ENCODE results near the gene MICAL2.

Gene MICAL2

DNA sequence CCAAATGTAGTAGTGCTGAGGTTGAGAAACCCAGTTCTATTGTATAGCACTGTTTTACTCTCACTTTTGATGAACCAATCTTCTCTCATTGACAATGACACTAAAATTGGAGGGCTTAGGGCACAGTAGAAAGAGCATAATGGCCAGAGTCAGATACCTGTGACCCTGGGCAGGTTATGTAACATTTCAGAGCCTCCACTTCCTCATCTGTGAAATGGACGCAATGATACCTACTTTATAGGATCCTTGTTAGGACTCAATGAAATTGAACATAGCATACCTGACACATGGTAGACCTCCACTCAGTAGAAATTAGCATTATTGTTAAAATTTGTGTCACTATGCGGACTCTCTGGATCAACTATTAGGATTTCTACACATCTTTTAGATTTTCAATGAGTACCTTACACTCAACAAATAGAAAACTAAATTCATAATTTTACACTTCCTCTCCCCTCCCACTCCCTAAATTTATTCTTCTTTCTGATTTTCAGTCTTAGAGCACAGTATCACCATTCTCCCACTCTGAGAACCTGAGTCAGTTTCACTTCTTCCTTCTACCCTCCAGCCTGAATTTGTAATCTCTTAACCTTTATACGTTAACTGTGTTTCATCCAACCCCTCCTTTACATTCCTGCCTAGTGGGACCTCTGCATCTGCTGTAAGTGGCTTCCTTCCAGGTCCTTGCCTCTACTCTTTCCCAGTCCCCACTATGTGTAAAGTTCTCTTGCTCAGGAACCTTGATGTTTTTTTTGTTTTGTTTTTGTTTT, 78.3 kb downstream of the MICAL2 start:
- DNase-seq (ENCODE audit: low spot score) = no peak

DNA sequence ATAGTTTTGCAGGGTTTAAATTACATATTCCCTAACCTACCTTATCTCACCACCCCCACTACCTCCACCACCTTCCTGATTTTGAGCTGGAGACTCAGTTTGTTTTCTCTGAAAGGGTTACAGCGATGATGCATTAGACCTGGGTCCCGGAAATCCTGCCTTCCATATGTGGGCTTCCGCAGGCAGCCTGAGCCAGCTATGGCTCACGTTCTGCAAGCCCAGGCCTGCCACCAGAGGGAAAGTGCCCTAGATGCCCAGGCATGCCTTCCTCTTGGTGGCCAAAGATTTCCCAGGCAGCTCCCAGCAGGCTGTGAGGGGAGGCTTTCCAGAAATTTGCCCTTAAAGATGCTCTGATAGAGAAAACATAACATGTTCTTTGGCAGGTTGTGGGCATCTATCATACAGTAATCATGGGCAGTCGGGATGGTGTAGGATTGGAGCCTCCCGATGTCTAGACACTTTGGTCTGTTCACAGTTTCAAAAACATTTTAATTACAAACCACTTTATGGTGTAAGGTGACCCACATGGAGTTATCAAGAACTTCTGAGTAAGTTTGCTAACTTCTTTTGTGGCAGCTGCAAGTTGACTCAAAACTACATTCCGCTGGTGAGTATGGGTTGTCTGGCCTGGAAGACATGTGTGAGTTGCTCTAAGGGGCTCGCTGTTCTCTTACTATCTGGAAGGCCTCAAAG, 79.3 kb downstream of the MICAL2 start:
- no peak for DNase-seq (ENCODE audit: low spot score)

- DNase-seq (ENCODE audit: low spot score) = no peak
These were observed 80.1 kb downstream of the MICAL2 start for GRCh38 chr11:12190511-12190910.

- DNase-seq (ENCODE audit: low spot score) = no peak
These were observed 82.6 kb downstream of the MICAL2 start for GRCh38 chr11:12192794-12193514.

GRCh38 chr11:12193515-12194336, 83.3 kb downstream of the MICAL2 start:
- DNase-seq (ENCODE audit: low spot score) = no peak

GRCh38 chr11:12195768-12196167, 85.4 kb downstream of the MICAL2 start:
- no peak for DNase-seq (ENCODE audit: low spot score)

GRCh38 chr11:12196308-12196707, 85.9 kb downstream of the MICAL2 start:
- DNase-seq (ENCODE audit: low spot score) = no peak

DNA sequence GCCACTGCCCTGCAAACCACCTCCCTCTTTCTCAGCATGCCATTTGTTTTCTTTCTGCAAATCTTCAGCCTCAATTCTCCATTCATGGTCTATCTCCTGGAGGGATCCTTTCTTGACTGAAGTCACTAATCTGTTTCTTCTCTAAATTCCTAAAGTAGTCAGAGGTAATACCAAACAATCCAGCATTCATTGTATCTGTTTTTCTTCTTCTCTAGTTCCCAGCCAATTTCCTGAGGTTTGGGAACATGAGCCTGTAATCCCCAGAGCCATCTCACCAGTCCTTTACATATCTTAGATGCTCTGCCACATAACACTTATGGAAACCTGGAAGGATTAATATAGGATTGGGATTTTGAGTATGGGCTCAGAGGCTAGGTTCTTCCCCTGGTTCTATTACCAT, 86.5 kb downstream of the MICAL2 start:
- no peak for DNase-seq (ENCODE audit: low spot score)

GRCh38 chr11:12198251-12199222, 88.1 kb downstream of the MICAL2 start:
- no peak for DNase-seq (ENCODE audit: low spot score)

- no peak for DNase-seq (ENCODE audit: low spot score)
These were observed 89.0 kb downstream of the MICAL2 start for GRCh38 chr11:12199231-12199948.

- DNase-seq (ENCODE audit: low spot score) = no peak
These were observed 90.0 kb downstream of the MICAL2 start for GRCh38 chr11:12200279-12200990.

GRCh38 chr11:12200991-12201985, 90.9 kb downstream of the MICAL2 start:
- no peak for DNase-seq (ENCODE audit: low spot score)

DNA sequence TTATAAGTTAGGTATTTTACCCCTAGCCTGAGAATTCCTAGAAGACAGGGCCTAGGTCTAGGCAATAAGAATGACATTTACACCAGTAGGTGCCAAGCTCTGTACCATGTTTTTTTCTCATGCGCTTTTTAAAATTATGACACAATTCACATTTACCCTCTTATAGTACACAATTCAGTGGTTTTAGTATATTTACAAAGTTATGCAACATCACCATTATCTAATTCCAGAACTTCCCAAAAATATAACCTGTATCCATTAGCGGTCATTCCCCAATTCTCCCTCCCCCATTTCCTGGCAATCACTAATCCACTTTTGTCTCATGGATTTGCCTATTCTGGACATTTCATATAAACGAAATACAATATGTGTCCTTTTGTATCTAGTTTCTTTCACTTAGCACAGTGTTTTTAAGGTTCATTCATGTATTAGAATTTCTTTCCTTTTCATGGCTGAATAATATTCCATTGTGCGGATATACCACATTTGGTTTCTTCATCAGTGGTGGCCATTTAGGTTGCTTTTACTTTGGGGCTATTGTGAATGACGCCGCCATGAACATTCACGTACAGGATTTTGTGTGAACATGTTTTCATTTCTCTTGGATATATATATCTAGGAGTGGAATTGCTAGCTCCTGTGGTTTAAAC, 92.4 kb downstream of the MICAL2 start:
- DNase-seq (ENCODE audit: low spot score) = no peak

DNA sequence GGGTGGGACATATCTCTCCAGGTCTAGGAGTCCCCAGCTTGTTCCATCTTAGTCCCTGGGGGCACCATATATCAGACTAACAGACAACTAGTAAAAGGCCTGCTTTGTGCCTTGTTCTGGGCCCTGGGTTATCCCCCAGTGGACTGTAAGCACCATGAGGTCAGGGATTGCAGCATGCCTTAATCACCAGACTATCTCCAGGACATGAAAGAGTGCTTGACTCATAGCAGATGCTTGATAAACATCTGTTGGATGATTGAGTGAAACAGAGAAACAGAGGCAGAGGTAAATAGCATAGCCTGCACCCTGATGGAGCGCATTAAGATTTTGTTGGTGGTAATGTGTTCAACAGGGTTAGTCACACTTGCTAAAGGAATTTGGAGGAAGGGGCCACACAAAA, 94.1 kb downstream of the MICAL2 start:
- no peak for DNase-seq (ENCODE audit: low spot score)

DNA sequence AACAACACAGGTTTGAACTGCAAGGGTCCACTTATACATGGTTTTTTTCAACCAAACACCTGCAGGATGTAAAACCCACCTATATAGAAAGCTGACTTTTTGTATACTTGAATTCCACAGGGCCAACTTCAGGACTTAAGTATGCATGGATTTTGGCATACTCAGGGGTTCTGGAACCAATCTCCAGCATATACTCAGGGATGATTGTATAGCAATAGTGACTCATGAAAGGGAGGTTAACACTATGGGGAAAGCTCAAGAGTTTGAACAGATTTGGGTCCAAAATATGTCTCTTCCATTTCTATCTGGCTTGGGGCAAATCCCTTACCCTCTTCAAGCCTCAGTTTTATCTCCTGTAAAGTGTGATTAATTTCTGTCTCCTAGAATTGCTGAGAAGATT, 94.9 kb downstream of the MICAL2 start:
- no peak for DNase-seq (ENCODE audit: low spot score)

- no peak for DNase-seq (ENCODE audit: low spot score)
These were observed 96.1 kb downstream of the MICAL2 start for GRCh38 chr11:12206529-12206928.

- no peak for DNase-seq (ENCODE audit: low spot score)
These were observed 97.2 kb downstream of the MICAL2 start for GRCh38 chr11:12207384-12208150.

All from pons (tissue), 1 donor.